Measurements from ENCODE around the gene NFIB.

NFIB gene

DNA sequence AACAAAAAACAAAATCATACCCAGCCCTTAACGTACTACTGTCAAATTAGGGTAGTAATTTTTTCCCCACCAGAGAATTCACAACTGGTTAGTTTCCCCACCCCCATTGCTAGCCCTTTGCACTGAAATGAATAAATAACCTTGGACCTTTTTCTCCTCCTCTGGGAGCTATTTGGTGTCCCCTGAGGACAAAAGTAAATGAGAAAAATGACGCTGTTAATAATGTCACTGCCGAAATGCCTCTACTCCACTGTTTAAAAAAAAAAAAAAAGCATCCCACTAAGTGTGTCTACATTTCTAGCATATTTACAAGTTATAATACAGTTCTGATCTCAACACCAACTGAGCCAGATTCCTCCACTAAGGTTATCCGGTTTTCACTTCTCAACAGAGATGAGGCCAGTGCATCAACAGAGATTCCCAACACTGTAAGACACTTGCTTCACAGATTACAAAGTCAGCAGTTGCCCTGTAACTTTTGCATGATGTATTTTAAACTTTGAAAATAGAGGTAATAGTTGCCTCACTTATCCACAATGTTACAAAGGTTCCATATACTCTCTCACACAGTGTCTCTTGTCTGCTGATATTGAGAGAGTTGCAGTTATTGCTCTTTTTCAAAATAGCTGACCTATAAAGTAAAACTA, 5.1 kb upstream of the NFIB start:
- DNase-seq (ENCODE audit: low read depth) = no peak

GRCh38 chr9:14318361-14318760, 4.4 kb upstream of the NFIB start:
- DNase-seq (ENCODE audit: low read depth) = no peak

GRCh38 chr9:14317667-14318320, 3.9 kb upstream of the NFIB start:
- DNase-seq (ENCODE audit: low read depth) = no peak

- no peak for DNase-seq (ENCODE audit: low read depth)
Observed at GRCh38 chr9:14316602-14317300, 2.8 kb upstream of the NFIB start.

GRCh38 chr9:14315875-14316601, 2.1 kb upstream of the NFIB start:
- DNase-seq (ENCODE audit: low read depth) = no peak

DNA sequence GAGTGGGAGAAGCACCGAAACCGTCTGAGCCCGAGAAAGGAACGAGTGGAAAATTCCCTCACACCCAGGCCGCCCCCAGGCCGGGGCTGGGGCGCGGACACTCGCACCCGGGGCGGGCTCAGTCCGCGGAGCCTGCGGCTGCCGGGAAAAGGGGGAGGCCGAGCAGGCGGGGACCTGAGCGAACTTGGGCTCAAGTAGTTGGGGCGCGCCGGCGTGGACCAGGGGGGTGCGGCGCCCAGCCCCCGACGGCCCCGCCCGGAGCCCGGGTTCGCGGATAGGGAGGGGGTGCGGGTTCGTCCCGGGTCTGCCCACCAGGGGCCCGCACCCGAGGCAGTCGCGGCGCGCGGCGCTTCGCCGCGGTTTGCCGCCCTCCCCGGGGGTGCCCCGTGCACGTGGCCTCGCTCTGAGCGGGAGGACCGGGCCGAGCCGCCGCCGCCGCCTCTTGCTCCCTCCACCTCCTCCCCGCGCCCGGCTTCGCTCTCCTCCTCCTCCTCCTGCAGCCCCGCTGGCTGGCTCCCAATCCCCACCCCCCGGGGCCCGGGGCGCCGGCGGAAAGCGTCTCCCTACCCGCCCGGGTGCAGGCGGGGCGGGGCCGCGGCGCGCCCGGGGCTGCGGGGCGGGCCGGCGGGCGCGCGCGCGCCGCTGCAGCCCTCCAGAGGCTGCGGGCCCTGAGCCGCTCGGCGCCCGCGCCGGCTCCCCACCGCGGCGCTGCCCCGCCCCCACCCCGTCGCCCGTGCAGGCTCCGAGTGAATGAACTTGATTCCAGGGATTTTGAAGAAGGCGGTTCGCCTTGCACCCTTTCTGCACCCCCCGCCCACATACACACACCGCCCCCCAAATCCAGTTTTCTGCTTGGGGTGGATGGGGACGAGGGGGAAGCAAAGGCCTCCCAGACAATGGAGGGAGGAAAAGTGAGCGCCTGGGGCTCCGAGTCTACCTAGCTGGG, 1.3 kb upstream of the NFIB start:
- DNase-seq (ENCODE audit: low read depth) = no peak

- DNase-seq (ENCODE audit: low read depth) = no peak
Observed at GRCh38 chr9:14314424-14314928, 535 bp upstream of the NFIB start.

DNA sequence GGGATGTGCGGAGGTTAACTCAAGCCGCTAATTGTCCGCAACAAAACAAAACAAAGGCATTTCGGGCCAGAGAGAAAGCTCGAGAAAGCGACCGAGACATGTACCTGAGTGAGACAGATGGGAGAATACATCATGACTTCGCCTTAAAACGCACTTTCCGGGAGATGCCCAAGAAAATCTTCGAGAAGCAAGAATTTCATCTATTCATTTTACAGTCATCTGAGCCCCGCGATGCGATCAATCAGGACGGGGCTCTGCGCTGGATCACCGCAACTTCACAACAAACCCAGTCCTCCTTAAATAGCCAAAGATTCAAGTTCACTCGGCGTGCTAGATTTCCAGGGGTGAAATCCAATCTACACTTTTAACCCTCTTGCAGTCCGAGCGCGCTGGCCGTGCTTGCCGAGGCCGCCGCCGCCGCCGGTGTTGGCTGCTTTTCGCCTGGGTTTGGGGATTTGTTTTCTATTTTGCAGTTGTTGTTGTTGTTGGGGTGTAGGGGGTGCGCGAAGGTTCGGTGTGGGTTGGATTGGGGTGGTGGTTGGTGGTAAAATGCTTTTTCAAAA, 482 bp downstream of the NFIB start:
- no peak for DNase-seq (ENCODE audit: low read depth)

GRCh38 chr9:14312719-14313377, 1.1 kb downstream of the NFIB start:
- DNase-seq (ENCODE audit: low read depth) = no peak

- no peak for DNase-seq (ENCODE audit: low read depth)
Observed at GRCh38 chr9:14311956-14312685, 1.8 kb downstream of the NFIB start.

GRCh38 chr9:14311171-14311949, 2.6 kb downstream of the NFIB start:
- no peak for DNase-seq (ENCODE audit: low read depth)

DNA sequence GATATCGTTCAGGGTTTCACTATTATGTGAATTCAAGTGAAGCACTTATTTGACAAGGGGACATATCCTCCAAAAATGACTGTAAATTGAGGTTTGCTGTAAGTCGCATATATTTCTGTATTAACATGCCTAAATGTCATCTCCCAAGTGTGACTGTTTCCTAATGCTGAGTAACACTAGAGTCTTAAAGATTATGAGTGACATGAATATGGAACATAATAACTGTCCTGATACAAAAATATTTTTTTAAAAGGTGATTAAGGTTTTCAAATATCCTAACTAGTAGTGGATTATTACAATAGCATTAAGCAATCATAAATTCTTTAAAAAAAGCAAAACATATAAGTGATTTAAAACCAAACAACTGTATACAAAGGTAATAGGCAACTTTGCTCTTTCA, 3.6 kb downstream of the NFIB start:
- DNase-seq (ENCODE audit: low read depth) = no peak

DNA sequence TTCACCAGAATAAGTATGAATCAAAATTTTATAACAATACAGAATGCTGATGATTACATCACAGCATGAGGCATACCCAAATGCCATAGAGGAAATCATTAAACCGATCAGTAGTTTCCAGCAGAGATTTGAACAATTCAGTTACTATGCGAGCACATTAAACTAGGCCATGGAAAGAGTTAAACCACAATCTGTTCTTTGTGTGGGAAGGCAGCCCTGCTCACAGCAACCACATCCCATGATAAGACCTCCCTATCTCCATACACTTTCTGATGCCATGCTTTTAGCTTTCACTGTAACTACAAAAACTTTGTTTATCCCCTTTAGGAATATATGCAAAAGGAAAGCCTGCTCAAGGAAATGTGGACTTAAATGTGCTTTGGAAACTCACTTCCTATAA, 4.5 kb downstream of the NFIB start:
- no peak for DNase-seq (ENCODE audit: low read depth)

- DNase-seq (ENCODE audit: low read depth) = no peak
Observed at GRCh38 chr9:14308853-14309145, 5.1 kb downstream of the NFIB start.

DNA sequence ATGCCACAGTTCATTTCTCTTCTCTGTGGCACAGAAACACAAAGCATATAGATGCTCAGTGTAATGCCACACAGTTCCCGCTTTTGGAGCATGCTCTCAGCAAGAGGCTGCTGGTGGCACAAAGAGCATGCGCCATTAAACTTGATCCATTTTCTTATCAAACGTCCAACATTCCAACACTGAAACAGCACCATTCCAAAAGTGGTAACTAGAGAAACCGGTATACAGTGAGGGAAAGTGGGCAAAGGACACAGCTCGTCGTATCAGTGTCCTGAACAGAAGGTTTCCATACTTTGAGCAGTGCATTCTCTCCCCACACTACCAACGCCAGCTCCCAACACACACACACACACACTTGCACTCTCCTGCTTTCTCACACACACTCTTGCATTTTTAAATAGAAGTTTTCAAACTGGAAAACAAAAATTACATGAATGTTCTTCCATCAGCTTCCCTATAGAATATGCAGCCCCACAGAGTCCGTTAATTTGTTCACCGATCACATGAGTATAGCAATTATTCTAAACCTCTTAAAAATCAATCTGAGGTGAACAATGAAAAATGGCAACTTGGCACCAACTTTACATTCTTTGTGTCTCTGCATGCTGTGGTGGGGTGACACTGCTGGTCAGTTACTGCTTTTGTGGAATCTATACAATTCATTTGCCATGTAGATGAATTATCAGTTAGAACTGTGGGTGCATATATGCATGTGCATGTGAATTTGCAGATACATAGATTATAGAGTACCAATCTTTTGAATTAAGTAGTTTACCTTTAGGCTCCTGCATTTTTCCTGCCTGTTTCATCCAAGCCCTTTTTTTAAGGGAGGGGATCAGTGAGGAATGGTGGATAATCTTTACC, 5.7 kb downstream of the NFIB start:
- no peak for DNase-seq (ENCODE audit: low read depth)

GRCh38 chr9:14306672-14307660, 7.0 kb downstream of the NFIB start:
- no peak for DNase-seq (ENCODE audit: low read depth)

GRCh38 chr9:14306188-14306587, 7.8 kb downstream of the NFIB start:
- DNase-seq (ENCODE audit: low read depth) = no peak
